Measurements from ENCODE around the gene C9orf152. TPM values are rescaled to one million over a fixed set of nuclear protein-coding genes. Genes with fewer than 3 reads are reported as not detected.

Gene C9orf152
- total and polyA plus RNA-seq, 2 of the 13 experiments (the other 11 are each of a cell fraction or from before 2014, with no cell fraction given): 0.24 to 0.48 TPM

DNA sequence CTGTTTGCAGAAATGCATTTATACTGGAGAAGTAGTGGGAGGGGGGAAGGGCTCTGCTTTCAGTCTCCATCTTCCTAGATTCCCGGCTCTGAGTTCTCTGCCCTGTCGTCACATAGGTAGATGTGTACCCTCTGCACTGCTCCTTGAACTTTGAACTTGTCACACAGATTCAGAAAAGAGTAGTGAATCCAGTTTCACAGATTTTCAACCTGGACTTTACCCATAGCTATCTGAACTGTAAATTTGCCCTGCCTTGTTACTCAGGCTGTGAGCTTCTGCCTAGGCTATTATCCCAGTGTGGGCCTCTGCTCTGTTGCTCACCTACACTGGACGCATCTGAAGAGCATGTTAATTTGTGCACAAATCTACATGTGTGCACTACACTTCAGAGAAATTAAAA, 12.8 kb upstream of the C9orf152 start (continued):
- TF ChIP-seq, protein P1, sequence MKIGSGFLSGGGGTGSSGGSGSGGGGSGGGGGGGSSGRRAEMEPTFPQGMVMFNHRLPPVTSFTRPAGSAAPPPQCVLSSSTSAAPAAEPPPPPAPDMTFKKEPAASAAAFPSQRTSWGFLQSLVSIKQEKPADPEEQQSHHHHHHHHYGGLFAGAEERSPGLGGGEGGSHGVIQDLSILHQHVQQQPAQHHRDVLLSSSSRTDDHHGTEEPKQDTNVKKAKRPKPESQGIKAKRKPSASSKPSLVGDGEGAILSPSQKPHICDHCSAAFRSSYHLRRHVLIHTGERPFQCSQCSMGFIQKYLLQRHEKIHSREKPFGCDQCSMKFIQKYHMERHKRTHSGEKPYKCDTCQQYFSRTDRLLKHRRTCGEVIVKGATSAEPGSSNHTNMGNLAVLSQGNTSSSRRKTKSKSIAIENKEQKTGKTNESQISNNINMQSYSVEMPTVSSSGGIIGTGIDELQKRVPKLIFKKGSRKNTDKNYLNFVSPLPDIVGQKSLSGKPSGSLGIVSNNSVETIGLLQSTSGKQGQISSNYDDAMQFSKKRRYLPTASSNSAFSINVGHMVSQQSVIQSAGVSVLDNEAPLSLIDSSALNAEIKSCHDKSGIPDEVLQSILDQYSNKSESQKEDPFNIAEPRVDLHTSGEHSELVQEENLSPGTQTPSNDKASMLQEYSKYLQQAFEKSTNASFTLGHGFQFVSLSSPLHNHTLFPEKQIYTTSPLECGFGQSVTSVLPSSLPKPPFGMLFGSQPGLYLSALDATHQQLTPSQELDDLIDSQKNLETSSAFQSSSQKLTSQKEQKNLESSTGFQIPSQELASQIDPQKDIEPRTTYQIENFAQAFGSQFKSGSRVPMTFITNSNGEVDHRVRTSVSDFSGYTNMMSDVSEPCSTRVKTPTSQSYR (CRISPR knock-in tag; IDR thresholded peaks at IDR 0.05; ENCODE audit: borderline replicate concordance): peak; percentile 84
- peak; percentile 60 for TF ChIP-seq PHF5A (CRISPR knock-in tag; IDR thresholded peaks at IDR 0.05; ENCODE audit: low read depth, unreplicated experiment)
- TF ChIP-seq, protein P2, sequence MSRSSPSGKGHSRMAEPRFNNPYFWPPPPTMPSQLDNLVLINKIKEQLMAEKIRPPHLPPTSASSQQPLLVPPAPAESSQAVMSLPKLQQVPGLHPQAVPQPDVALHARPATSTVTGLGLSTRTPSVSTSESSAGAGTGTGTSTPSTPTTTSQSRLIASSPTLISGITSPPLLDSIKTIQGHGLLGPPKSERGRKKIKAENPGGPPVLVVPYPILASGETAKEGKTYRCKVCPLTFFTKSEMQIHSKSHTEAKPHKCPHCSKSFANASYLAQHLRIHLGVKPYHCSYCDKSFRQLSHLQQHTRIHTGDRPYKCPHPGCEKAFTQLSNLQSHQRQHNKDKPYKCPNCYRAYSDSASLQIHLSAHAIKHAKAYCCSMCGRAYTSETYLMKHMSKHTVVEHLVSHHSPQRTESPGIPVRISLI (CRISPR knock-in tag; IDR thresholded peaks at IDR 0.05; ENCODE audit: borderline replicate concordance): peak; percentile 42; the same call in 1 of the 2 replicates
- TF ChIP-seq ISL2 (CRISPR knock-in tag; IDR thresholded peaks at IDR 0.05): peak; percentile 80
- TF ChIP-seq ZNF605 (CRISPR knock-in tag; IDR thresholded peaks at IDR 0.05): peak; percentile 49; the same call in 1 of the 2 replicates
- TF ChIP-seq RXRA (CRISPR knock-in tag; IDR thresholded peaks at IDR 0.05): peak; percentile 47; the same call in 1 of the 2 replicates
- TF ChIP-seq, protein P3, sequence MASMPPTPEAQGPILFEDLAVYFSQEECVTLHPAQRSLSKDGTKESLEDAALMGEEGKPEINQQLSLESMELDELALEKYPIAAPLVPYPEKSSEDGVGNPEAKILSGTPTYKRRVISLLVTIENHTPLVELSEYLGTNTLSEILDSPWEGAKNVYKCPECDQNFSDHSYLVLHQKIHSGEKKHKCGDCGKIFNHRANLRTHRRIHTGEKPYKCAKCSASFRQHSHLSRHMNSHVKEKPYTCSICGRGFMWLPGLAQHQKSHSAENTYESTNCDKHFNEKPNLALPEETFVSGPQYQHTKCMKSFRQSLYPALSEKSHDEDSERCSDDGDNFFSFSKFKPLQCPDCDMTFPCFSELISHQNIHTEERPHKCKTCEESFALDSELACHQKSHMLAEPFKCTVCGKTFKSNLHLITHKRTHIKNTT (CRISPR knock-in tag; IDR thresholded peaks at IDR 0.05): no peak
- TF ChIP-seq ZMAT3 (CRISPR knock-in tag; conservative IDR thresholded peaks at IDR 0.05): peak; percentile 77; the same call in 1 of the 2 replicates
- peak; percentile 56; the same call in 1 of the 2 replicates for TF ChIP-seq FOXO1 (CRISPR knock-in tag; IDR thresholded peaks at IDR 0.05)
- peak; percentile 61 for TF ChIP-seq NR2F6 (IDR thresholded peaks at IDR 0.05)
- TF ChIP-seq NR2F6 (CRISPR knock-in tag; IDR thresholded peaks at IDR 0.05): peak; percentile 86
- TF ChIP-seq ZFP90 (CRISPR knock-in tag; IDR thresholded peaks at IDR 0.05; ENCODE audit: borderline replicate concordance): peak; percentile 30; the same call in 1 of the 2 replicates
- TF ChIP-seq GLI4 (CRISPR knock-in tag; IDR thresholded peaks at IDR 0.05; ENCODE audit: borderline replicate concordance): no peak
- TF ChIP-seq ZNF670 (CRISPR knock-in tag; IDR thresholded peaks at IDR 0.05; ENCODE audit: borderline replicate concordance): no peak
- TF ChIP-seq, protein P4, sequence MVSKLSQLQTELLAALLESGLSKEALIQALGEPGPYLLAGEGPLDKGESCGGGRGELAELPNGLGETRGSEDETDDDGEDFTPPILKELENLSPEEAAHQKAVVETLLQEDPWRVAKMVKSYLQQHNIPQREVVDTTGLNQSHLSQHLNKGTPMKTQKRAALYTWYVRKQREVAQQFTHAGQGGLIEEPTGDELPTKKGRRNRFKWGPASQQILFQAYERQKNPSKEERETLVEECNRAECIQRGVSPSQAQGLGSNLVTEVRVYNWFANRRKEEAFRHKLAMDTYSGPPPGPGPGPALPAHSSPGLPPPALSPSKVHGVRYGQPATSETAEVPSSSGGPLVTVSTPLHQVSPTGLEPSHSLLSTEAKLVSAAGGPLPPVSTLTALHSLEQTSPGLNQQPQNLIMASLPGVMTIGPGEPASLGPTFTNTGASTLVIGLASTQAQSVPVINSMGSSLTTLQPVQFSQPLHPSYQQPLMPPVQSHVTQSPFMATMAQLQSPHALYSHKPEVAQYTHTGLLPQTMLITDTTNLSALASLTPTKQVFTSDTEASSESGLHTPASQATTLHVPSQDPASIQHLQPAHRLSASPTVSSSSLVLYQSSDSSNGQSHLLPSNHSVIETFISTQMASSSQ (IDR thresholded peaks at IDR 0.05; ENCODE audit: low read depth): no peak
- TF ChIP-seq, protein P4 (CRISPR knock-in tag; IDR thresholded peaks at IDR 0.05; ENCODE audit: borderline replicate concordance): peak; percentile 64; the same call in 1 of the 2 replicates
- no peak for TF ChIP-seq MTA3 (CRISPR knock-in tag; IDR thresholded peaks at IDR 0.05)
- TF ChIP-seq, protein P5, sequence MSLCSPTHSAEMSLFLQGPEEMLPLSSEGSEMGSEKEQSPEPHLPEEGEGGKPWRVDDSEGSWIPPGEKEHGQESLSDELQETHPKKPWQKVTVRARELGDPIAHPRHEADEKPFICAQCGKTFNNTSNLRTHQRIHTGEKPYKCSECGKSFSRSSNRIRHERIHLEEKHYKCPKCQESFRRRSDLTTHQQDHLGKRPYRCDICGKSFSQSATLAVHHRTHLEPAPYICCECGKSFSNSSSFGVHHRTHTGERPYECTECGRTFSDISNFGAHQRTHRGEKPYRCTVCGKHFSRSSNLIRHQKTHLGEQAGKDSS (CRISPR knock-in tag; IDR thresholded peaks at IDR 0.05; ENCODE audit: borderline replicate concordance, low read depth): no peak; the same call in 1 of the 2 replicates
- peak; percentile 99 for TF ChIP-seq GFI1 (CRISPR knock-in tag; IDR thresholded peaks at IDR 0.05; ENCODE audit: borderline replicate concordance)

Measured in HepG2 (cell line).